RWPE1 (cell line): Measurements from ENCODE around the gene SPEF1.

Experiments used
- CTCF ChIA-PET: fragments of 350-600 bp; sonication (Branson Sonifier 250); formaldehyde crosslinking; extraction: SDS; loops from one replicate; lab custom pipeline; 2021; lab: Yijun Ruan, JAX
- POLR2A ChIA-PET: fragments of 400-600 bp; formaldehyde crosslinking; extraction: SDS; loops from one replicate; lab custom pipeline; 2020; ENCODE audit warnings: antibody characterized with exemption; ENCODE audit not compliant: low non-redundant PET; lab: Yijun Ruan, JAX
- DNase-seq: peaks from one replicate; pipeline ENCODE4 v3.0.0; 2012; ENCODE audit warnings: low spot score
- H3K27ac ChIP-seq: fragments of 450-650 bp; 2 replicates; pipeline ENCODE4 v1.5.1; 2017
- TF ChIP-seq, protein P1 (sequence below): fragments of 450-650 bp; conservative IDR thresholded peaks from 2 replicates; pipeline ENCODE4 v1.5.1; 2017; ENCODE audit warnings: low read depth, mild to moderate bottlenecking

The SPEF1 gene

GRCh38 chr20:3788685-3789155, 7.5 kb upstream of the SPEF1 start:
- ChIA-PET CTCF (interaction anchor here (0.6 to 1.4 kb wide), 3 partner anchors 32 to 112 kb away, joined by 4 to 5 read pairs (median 4); partner anchors contain the start of gene AP5S1), POLR2A (no interaction called here)
- peak overlapping the region; percentile 37 for H3K27ac ChIP-seq
- no peak for DNase-seq
- TF ChIP-seq, protein P1, sequence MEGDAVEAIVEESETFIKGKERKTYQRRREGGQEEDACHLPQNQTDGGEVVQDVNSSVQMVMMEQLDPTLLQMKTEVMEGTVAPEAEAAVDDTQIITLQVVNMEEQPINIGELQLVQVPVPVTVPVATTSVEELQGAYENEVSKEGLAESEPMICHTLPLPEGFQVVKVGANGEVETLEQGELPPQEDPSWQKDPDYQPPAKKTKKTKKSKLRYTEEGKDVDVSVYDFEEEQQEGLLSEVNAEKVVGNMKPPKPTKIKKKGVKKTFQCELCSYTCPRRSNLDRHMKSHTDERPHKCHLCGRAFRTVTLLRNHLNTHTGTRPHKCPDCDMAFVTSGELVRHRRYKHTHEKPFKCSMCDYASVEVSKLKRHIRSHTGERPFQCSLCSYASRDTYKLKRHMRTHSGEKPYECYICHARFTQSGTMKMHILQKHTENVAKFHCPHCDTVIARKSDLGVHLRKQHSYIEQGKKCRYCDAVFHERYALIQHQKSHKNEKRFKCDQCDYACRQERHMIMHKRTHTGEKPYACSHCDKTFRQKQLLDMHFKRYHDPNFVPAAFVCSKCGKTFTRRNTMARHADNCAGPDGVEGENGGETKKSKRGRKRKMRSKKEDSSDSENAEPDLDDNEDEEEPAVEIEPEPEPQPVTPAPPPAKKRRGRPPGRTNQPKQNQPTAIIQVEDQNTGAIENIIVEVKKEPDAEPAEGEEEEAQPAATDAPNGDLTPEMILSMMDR, result no peak

DNA sequence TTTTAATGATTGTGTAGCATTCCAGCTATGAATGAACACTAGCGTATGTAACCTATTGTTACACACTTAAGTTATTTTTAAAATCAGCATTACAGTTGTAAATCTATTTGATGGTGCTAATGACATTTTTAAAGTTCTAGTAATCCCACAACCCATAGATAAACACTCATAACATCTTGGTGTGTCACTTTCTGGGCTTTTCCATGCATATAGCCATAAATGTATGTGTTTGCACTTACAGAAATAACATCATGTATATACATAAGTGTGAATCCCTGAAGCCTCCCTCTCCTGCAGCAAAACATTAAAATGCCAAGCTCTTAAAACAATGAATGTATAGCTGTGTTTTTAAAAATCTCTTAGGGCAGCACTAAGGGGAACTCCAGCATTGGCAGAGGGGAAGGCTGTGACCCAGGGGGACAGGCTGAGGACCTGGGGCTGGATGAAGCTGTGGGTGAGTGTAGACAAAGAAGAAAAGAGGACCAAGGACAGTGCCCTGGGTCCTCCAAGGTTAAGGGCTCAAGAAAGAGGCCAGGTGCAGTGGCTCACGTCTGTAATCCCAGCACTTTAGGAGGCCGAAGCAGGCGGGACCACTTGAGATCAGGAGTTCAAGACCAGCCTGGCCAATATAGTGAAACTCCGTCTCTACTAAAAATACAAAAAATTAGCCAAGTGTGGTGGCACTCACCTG, 6.2 kb upstream of the SPEF1 start:
- H3K27ac ChIP-seq, result peak overlapping the region; percentile 36
- CTCF ChIA-PET, result interaction anchor here (0.6 to 3.5 kb wide), 11 partner anchors 8 to 111 kb away, joined by 3 to 32 read pairs (median 4); partner anchors contain the start of gene AP5S1
- POLR2A ChIA-PET, result interaction anchor here (1.0 kb wide), 1 partner anchor 33 kb away, joined by 3 read pairs; the partner anchor contains the start of gene AP5S1
- DNase-seq, result no peak
- TF ChIP-seq, protein P1, result no peak

- CTCF ChIA-PET, result interaction anchor here (0.6 to 3.5 kb wide), 14 partner anchors 9 to 284 kb away, joined by 3 to 32 read pairs (median 4); partner anchors contain the start of gene AP5S1
- peak; percentile 92 for DNase-seq
- peak within 1 kb of the TSS; percentile 83 for H3K27ac ChIP-seq
- POLR2A ChIA-PET, result interaction anchor here (0.6 to 1.0 kb wide), 2 partner anchors 9 to 34 kb away, joined by 3 to 6 read pairs; partner anchors contain the start of genes AP5S1 and CDC25B
- TF ChIP-seq, protein P1, result peak; percentile 99
Measured at GRCh38 chr20:3786665-3787323, 5.5 kb upstream of the SPEF1 start, which contains the start of gene CENPB. TSS of gene CENPB (minus strand) at chr20:3786740. CDS start at chr20:3786483, 257 bp downstream.

DNA sequence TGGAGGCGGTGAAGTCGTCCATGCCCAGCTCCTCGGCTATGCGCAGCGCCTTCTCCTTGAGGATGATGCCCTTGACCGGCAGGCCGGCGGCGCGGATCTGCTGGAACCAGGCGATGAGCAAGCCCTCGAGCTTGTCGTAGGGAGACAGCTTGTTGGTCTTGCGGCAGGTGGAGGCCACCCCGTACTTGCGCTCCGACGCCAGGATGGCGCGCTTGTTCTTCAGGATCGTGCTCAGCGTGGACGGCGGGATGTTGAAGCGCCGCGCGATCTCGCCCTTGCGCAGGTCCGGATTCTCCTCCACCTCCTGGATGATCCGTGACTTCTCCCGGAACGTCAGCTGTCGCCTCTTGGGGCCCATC, 4.9 kb upstream of the SPEF1 start:
- TF ChIP-seq, protein P1, result no peak
- ChIA-PET CTCF (interaction anchor here (0.7 to 3.5 kb wide), 7 partner anchors 8 to 285 kb away, joined by 3 to 32 read pairs (median 3); partner anchors contain the start of gene AP5S1), POLR2A (interaction anchor here (1.1 kb wide), 1 partner anchor 34 kb away, joined by 4 read pairs; the partner anchor contains the start of gene AP5S1)
- no peak for DNase-seq
- H3K27ac ChIP-seq, result peak overlapping the region; percentile 83

DNA sequence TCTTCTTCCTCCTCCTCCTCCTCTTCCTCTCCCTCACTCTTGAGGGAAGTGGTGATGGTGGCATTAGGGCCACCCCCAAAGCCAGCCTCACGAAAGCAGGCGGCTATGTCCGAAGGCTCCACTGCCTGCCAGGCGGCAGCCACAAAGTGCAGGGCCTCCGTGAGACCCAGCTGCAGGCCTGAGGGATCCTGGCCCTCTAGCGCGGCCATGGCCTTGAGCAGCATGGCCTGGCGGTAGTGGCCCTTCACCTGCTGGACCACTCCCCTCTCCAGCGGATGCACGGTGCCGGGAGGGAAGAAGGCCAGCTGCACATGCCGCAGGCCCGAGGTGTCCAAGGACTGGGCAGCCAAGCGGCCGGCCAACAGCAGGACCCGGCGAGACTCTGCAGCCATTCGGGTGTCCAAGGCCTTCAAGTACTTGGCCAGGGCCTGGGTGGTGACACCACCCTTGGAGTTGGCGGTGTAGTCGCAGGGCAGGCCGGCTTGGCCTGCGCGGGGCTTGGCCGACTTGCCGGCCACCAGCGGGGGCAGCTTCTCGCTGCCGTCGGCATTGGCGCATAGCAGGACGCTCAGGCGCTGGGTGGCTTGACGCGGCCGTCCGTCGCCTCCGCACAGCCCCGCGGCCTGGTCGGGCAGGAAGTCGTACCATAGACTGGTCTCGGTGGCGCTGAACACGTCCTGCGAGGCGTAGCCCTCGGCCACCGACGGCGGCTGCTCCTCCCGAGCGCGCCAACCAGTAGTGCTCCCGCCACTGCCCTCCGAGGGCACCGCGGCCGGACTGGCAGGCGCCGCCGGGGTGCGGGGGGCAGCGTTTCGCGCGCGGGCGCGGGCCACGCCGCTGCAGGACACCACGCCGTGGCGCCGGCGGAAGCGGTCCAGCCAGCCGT, 4.2 kb upstream of the SPEF1 start:
- ChIA-PET POLR2A (interaction anchor here (1.1 to 1.9 kb wide), 2 partner anchors 18 to 35 kb away, joined by 4 read pairs; partner anchors contain the start of genes ADISSP and AP5S1), CTCF (interaction anchor here (1.0 to 3.5 kb wide), 5 partner anchors 7 to 69 kb away, joined by 3 to 32 read pairs (median 3); partner anchors contain the start of gene AP5S1)
- DNase-seq, result no peak
- TF ChIP-seq, protein P1, result no peak
- peak overlapping the region; percentile 83 for H3K27ac ChIP-seq
